BLaER1 treated with 17β-estradiol and CSF1 and Interleukin-3, amounts not matched to agents 10 nM and 100 nM (cell line): Measurements from ENCODE around the gene TMEM123.
A peak's percentile ranks its signal among the peaks of the same experiment; 100 is the strongest.

Experiments
- H3K27ac ChIP-seq, 11 experiments: shearing (Covaris generic); formaldehyde crosslinking; 2 replicates each; pipeline ENCODE4 v1.8.1; 2022
- H3K27me3 ChIP-seq, 11 experiments: shearing (Covaris generic); formaldehyde crosslinking; 2 replicates each; pipeline ENCODE4 v1.8.1; 2022
- H3K36me3 ChIP-seq, 11 experiments: shearing (Covaris generic); formaldehyde crosslinking; 2 replicates each; pipeline ENCODE4 v1.8.1; 2022
- H3K4me1 ChIP-seq, 10 experiments: shearing (Covaris generic); formaldehyde crosslinking; 2 replicates each; pipeline ENCODE4 v1.8.1; 2022
- H3K4me2 ChIP-seq, 11 experiments: shearing (Covaris generic); formaldehyde crosslinking; 2 replicates each; pipeline ENCODE4 v1.8.1; 2022
- H3K4me3 ChIP-seq, 10 experiments: shearing (Covaris generic); formaldehyde crosslinking; 2 replicates each; pipeline ENCODE4 v1.8.1; 2022
- H3K9ac ChIP-seq, 11 experiments: shearing (Covaris generic); formaldehyde crosslinking; 2 replicates each; pipeline ENCODE4 v1.8.1; 2022
- H3K9me3 ChIP-seq, 11 experiments: shearing (Covaris generic); formaldehyde crosslinking; replicated peaks in 1 of 11; 2 replicates each; pipeline ENCODE4 v1.8.1; 2022
- H4K20me1 ChIP-seq, 11 experiments: shearing (Covaris generic); formaldehyde crosslinking; 2 replicates each; pipeline ENCODE4 v1.8.1; 2022
- Cebpa-rat ChIP-seq, 11 experiments: shearing (Covaris generic); IDR thresholded peaks; 2 replicates each; pipeline ENCODE4 v1.8.1; 2022

TMEM123 gene

DNA sequence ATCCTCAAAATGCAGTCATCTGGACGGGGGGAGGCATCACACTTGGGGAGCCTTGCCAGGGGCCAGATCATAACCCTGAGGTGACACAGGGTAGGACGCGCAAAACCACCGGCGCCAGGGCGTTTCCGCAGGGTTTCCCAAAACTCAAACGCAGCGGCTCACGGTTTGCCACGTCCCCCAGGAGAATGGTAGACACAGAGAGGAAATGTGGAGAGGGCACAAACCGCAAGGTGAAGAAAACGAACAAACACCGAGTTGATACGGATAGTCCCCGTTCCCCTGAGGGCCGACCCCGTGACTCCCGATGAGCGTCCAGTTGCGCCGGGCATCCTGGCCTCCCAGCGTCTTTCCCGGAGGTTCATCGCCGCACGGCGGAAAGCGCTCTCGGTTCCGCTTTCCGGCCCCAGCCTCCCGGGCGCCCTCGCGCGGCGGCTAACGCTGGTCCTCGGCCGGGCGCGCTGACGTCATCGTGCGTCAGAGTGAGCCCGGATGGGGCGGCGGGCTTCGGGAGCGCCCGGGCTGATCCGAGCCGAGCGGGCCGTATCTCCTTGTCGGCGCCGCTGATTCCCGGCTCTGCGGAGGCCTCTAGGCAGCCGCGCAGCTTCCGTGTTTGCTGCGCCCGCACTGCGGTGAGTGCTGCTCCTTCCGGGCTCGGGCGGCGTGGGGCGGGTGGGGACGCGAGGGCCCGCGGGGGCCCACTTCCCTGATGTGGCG, 105.7 kb downstream of the TMEM123 start, which contains the start of gene BIRC2:
Gene BIRC2 (plus strand): TSS at position 467 of the 714 bp plus-strand sequence. CDS start 2,641 bp downstream, outside the sequence.
- peaks cover 0 to 22% (median 0%) of the 10 kb centered on the region in 11 experiments; a peak in 4 of 22 replicates for H4K20me1 ChIP-seq
- no peaks in the 10 kb centered on the region for H3K27me3 ChIP-seq
- TF ChIP-seq Cebpa-rat (IDR thresholded peaks at IDR 0.05) = no peak
- H3K27ac ChIP-seq = peak within 1 kb of the TSS; percentile 91 to 98 (median 94)
- H3K4me2 ChIP-seq = peak within 1 kb of the TSS; percentile 83 to 91 (median 86)
- H3K36me3 ChIP-seq = peaks cover 14 to 24% (median 22%) of the 10 kb centered on the region in 11 experiments; a peak in 20 of 22 replicates
- H3K4me3 ChIP-seq = peak within 1 kb of the TSS; percentile 70 to 85 (median 76)
- no peaks in the 10 kb centered on the region for H3K9me3 ChIP-seq
- H3K4me1 ChIP-seq = peaks cover 18 to 48% (median 35%) of the 10 kb centered on the region in 10 experiments
- H3K9ac ChIP-seq = peak within 1 kb of the TSS; percentile 89 to 97 (median 95)

- Histone ChIP-seq H4K20me1 (peaks cover 0 to 22% (median 0%) of the 10 kb centered on the region in 11 experiments; a peak in 4 of 22 replicates), H3K4me2 (peak overlapping the region; percentile 70 to 87 (median 83)), H3K27me3 (no peaks in the 10 kb centered on the region), H3K27ac (peak overlapping the region; percentile 91 to 98 (median 94)), H3K4me1 (peaks cover 18 to 48% (median 35%) of the 10 kb centered on the region in 10 experiments), H3K4me3 (peak overlapping the region; percentile 70 to 85 (median 76)), H3K9ac (peak overlapping the region; percentile 89 to 97 (median 95)), H3K36me3 (peaks cover 13 to 21% (median 17%) of the 10 kb centered on the region in 11 experiments; a peak in 20 of 22 replicates), H3K9me3 (no peaks in the 10 kb centered on the region)
- TF ChIP-seq Cebpa-rat (IDR thresholded peaks at IDR 0.05) = no peak
These were observed 106.2 kb downstream of the TMEM123 start for GRCh38 chr11:102346456-102346747.
